Measurements from ENCODE around the gene LITAFD. TPM values are rescaled to one million over a fixed set of nuclear protein-coding genes. Genes with fewer than 3 reads are reported as not detected.

LITAFD gene
- total RNA-seq, 1 donor from 2014 or later: not detected

- no peaks in the 10 kb centered on the region for H3K27me3 ChIP-seq (ENCODE audit: control insufficient read depth, insufficient read depth, low read length)
- no peak for TF ChIP-seq CTCF (IDR thresholded peaks at IDR 0.05; ENCODE audit: insufficient read depth, low read length, severe bottlenecking)
- FAIRE-seq (no peak), DNase-seq (ENCODE audit: low read depth) (no peak)
- H3K4me3 ChIP-seq (ENCODE audit: low read depth, low read length): no peak overlapping the region
- peaks cover 9% of the 10 kb centered on the region for H3K36me3 ChIP-seq (ENCODE audit: control insufficient read depth, insufficient read depth, low read length)
Observed at GRCh38 chr16:8859913-8860881, 22.0 kb upstream of the LITAFD start.

GRCh38 chr16:8861563-8862308, 20.4 kb upstream of the LITAFD start:
- no peaks in the 10 kb centered on the region for H3K27me3 ChIP-seq (ENCODE audit: control insufficient read depth, insufficient read depth, low read length)
- DNase-seq (ENCODE audit: low read depth) (no peak), FAIRE-seq (no peak)
- TF ChIP-seq CTCF (IDR thresholded peaks at IDR 0.05; ENCODE audit: insufficient read depth, low read length, severe bottlenecking): no peak
- H3K4me3 ChIP-seq (ENCODE audit: low read depth, low read length): no peak overlapping the region
- peaks cover 6% of the 10 kb centered on the region for H3K36me3 ChIP-seq (ENCODE audit: control insufficient read depth, insufficient read depth, low read length)

GRCh38 chr16:8862309-8863130, 19.6 kb upstream of the LITAFD start:
- FAIRE-seq (no peak), DNase-seq (ENCODE audit: low read depth) (no peak)
- Histone ChIP-seq H3K27me3 (ENCODE audit: control insufficient read depth, insufficient read depth, low read length) (no peaks in the 10 kb centered on the region), H3K36me3 (ENCODE audit: control insufficient read depth, insufficient read depth, low read length) (peaks cover 4% of the 10 kb centered on the region), H3K4me3 (ENCODE audit: low read depth, low read length) (no peak overlapping the region)
- TF ChIP-seq CTCF (IDR thresholded peaks at IDR 0.05; ENCODE audit: insufficient read depth, low read length, severe bottlenecking): no peak

GRCh38 chr16:8863594-8864424, 18.3 kb upstream of the LITAFD start:
- Histone ChIP-seq H3K27me3 (ENCODE audit: control insufficient read depth, insufficient read depth, low read length) (no peaks in the 10 kb centered on the region), H3K4me3 (ENCODE audit: low read depth, low read length) (no peak overlapping the region), H3K36me3 (ENCODE audit: control insufficient read depth, insufficient read depth, low read length) (peaks cover 2% of the 10 kb centered on the region)
- DNase-seq (ENCODE audit: low read depth): peak; percentile 47
- no peak for FAIRE-seq
- TF ChIP-seq CTCF (IDR thresholded peaks at IDR 0.05; ENCODE audit: insufficient read depth, low read length, severe bottlenecking): no peak

All from bronchial epithelial cell (primary cell).